Activated CD8-positive, alpha-beta memory T cell treated with anti-CD3 and anti-CD28 coated beads for 36 hours (primary cell): ENCODE measurements around the gene CAMSAP3. TPM values are rescaled to one million over a fixed set of nuclear protein-coding genes. Genes with fewer than 3 reads are reported as not detected.

Source experiments
- CTCF ChIA-PET: fragments of 350-600 bp; sonication (Branson Sonifier 250); formaldehyde crosslinking; loops from one replicate; lab custom pipeline; 2021; ENCODE audit warnings: antibody characterized with exemption; lab: Charles Lee
- POLR2A ChIA-PET: fragments of 350-600 bp; sonication (Branson Sonifier 250); formaldehyde crosslinking; loops from one replicate; lab custom pipeline; 2021; ENCODE audit warnings: antibody characterized with exemption; lab: Charles Lee
- total RNA-seq, 2 experiments: library from RNA; stranded (reverse); gene quantifications; one replicate each; pipeline ENCODE4 v1.2.3, GENCODE V29; 2021

CAMSAP3 gene
- total RNA-seq, 2 experiments from 2014 or later, result 0.34 to 0.69 TPM

DNA sequence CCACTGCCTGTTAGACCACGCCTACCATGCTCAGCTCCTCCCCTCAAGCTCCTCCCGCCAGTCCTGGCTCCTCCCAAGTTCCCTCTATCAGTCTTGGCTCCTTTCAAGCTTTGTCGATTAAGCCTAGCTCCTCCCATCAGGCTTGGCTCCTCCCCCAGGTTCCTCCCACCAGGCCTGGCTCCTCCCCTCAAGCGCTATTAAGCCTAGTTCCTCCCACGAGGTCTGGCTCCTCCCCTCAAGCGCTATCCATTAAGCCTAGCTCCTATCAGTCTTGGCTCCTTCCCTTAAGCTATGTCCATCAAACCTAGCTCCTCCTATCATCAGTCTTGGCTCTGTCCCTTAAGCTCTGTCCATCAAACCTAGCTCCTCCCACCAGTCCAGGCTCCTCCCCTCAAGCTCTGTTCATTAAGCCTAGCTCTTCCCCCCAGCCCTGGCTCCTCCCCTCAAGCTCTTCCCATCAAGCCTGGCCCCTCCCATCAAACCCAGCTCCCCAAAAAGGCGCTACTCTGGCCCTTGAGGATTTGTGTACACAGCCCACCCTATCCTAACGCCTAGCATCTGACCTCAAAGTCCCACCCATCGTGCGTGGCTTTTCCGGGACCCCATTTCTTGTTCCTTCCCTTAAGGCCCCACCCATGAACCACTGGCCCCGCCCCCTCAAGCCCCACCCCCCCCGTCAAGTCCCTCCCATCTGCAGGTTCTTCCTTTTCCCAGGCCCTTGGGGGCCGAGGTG, 10.0 kb downstream of the CAMSAP3 start:
- POLR2A ChIA-PET, result interaction anchor here (0.6 kb wide), 1 partner anchor 24 kb away, joined by 4 read pairs; no protein-coding TSS in a partner anchor

DNA sequence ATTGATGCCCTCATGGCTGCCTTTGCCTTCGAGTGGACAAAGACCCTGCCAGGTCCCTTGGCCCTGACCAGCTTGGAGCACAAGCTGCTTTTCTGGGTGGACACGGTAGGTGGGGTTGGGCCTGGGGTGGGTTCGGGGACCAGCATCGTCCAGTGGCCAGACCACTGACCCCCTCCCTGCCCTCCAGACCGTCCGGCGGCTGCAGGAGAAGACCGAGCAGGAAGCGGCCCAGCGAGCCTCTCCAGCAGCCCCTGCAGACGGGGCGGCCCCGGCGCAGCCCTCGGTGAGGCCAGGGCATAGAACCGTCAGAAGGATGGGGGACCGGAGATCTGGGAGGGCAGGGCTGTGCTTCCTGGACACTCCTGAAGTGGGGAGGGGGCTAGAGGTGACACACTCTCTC, 10.6 kb downstream of the CAMSAP3 start:
- ChIA-PET POLR2A (no interaction called here), CTCF (no interaction called here)

More for the DNA sequence above, 10.0 kb downstream of the CAMSAP3 start:
- CTCF ChIA-PET, result interaction anchor here (0.8 kb wide), 1 partner anchor 264 kb away, joined by 3 read pairs; no protein-coding TSS in a partner anchor

DNA sequence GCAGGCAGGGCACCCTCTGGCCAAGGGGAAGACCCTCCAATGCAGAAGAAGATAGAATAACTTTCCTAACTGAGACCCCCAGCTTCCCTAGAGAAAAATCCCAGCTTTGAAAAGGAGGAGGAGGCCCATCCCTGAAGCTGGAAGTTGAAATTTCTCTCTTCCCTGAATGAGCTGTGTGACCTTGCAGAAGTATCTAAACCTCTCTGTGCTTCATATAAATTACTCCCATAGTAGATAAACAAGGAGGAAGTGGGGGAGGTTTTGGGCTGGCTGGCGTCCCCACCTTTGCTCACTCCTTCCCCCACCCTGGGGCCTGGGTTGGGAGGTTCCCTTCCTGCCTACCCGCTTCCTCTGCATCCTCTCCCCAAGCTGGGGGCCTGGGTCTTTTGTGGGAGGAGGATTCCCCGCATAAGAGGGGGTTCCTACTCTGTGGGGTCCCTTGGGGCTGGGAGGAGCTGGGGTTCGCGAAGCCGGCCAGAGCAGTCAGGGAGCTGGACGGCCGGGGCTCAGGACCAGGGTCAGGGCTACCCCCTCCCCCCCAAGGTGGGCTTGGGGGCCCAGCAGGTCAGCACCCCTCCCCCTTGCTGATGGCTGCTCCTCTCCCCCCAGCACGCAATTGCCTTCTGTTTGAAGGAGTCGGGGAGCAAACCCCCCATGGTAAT, 11.7 kb downstream of the CAMSAP3 start:
- ChIA-PET POLR2A (no interaction called here), CTCF (interaction anchor here (0.5 to 1.6 kb wide), 3 partner anchors 11 to 383 kb away, joined by 3 to 4 read pairs (median 4); no protein-coding TSS in a partner anchor)

DNA sequence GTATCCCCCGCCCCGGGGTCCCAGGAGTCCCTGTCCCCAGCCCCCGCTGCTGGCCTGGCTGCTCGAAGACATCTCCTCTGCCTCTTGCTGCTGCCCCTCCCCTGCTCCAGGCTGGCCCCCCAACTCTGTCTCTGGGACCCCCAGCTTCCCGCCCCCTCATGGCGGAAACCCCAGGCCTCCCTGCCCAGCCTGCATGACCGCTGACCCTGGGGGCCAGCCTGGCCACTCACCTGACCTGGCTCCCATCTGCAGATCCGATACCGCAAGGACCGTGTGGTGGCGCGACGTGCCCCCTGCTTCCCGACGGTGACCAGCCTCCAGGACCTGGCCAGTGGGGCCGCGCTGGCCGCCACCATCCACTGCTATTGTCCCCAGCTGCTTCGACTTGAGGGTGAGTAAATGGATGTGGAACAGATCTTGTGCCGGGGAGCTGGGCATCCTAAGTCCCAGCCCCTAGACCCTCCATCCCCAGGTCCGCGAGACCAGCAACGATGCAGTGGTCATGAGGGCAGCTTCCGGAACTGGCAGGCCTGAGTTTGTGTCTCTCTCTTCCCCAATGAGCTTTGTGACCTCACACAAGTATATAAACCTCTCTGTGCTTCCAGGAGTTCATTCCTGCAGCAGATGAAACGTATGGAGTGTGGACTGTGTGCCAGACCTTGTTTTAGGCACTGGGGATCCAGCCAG, 12.4 kb downstream of the CAMSAP3 start:
- ChIA-PET POLR2A (no interaction called here), CTCF (interaction anchor here (0.5 to 1.6 kb wide), 4 partner anchors 11 to 491 kb away, joined by 3 to 4 read pairs (median 4); no protein-coding TSS in a partner anchor)

DNA sequence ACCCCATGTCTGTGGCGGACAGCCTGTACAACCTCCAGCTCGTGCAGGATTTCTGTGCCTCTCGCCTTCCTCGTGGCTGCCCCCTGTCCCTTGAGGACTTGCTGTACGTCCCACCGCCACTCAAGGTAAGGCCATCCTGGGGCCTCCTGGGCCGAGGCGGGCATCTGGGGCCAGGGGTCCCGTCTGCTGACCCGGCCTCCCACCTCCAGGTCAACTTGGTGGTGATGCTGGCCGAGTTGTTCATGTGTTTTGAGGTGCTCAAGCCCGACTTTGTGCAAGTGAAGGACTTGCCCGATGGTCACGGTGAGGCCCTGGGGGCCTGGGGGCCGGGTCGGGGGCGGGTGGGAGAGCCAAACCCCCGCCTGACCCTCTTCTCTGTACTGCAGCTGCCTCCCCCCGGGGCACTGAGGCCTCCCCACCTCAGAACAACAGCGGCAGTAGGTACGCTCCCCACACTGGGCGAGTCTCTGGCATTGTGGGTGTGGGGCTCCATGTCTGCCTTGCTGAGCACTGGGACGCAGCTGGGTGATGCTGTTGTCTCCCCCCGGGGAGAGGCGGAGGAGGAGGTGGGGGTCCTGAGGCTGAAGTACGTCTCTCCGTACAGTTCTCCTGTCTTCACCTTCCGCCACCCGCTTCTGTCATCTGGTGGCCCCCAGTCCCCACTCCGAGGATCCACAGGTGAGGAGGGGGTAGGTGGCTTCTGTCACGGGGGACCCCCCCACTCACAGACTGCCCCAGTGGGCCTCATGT, 15.0 kb downstream of the CAMSAP3 start:
- ChIA-PET CTCF (no interaction called here), POLR2A (no interaction called here)

DNA sequence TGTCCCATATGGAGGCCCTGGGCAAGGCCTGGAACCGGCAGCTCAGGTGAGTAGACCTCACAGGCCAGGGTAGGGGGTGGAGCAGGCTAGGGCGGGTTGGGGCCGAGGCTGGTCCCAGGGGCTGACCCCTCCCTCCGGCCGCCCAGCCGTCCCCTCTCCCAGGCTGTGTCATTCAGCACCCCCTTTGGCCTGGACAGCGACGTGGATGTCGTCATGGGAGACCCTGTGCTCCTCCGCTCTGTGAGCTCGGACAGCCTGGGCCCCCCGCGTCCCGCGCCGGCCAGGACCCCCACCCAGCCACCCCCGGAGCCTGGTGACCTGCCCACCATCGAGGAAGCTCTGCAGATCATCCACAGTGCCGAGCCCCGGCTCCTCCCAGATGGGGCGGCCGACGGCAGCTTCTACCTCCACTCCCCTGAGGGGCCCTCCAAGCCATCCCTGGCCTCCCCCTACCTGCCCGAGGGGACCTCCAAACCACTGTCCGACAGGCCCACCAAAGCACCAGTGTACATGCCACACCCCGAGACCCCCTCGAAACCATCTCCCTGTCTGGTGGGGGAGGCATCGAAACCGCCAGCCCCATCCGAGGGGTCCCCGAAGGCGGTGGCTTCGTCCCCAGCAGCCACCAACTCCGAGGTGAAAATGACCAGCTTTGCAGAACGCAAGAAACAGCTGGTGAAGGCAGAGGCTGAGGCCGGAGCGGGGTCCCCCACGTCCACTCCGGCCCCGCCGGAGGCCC, 16.0 kb downstream of the CAMSAP3 start:
- ChIA-PET CTCF (no interaction called here), POLR2A (no interaction called here)

DNA sequence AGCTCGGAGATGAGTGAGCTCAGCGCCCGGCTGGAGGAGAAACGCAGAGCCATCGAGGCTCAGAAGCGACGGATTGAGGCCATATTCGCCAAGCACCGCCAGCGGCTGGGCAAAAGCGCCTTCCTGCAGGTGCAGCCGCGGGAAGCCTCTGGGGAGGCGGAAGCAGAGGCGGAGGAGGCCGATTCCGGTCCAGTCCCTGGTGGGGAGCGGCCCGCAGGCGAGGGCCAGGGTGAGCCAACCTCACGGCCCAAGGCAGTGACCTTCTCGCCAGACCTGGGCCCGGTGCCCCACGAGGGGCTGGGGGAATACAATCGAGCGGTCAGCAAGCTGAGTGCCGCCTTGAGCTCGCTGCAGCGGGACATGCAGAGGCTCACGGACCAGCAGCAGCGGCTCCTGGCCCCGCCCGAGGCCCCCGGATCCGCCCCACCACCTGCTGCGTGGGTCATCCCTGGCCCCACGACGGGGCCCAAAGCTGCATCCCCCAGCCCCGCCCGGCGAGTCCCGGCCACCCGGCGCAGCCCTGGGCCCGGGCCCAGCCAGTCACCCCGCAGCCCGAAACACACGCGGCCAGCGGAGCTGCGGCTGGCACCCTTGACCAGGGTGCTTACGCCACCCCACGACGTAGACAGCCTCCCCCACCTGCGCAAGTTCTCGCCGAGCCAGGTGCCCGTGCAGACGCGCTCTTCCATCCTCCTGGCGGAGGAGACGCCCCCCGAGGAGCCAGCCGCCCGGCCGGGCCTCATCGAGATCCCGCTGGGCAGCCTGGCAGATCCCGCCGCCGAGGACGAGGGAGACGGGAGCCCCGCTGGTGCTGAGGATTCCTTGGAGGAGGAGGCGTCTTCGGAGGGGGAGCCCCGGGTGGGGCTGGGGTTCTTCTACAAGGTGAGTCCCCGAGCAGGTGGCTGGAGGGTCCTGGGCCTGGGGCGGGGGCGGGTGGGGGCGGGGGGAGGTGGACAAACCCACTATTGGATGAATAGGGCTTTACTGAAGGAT, 16.9 kb downstream of the CAMSAP3 start:
- CTCF ChIA-PET, result no interaction called here
- POLR2A ChIA-PET, result no interaction called here

DNA sequence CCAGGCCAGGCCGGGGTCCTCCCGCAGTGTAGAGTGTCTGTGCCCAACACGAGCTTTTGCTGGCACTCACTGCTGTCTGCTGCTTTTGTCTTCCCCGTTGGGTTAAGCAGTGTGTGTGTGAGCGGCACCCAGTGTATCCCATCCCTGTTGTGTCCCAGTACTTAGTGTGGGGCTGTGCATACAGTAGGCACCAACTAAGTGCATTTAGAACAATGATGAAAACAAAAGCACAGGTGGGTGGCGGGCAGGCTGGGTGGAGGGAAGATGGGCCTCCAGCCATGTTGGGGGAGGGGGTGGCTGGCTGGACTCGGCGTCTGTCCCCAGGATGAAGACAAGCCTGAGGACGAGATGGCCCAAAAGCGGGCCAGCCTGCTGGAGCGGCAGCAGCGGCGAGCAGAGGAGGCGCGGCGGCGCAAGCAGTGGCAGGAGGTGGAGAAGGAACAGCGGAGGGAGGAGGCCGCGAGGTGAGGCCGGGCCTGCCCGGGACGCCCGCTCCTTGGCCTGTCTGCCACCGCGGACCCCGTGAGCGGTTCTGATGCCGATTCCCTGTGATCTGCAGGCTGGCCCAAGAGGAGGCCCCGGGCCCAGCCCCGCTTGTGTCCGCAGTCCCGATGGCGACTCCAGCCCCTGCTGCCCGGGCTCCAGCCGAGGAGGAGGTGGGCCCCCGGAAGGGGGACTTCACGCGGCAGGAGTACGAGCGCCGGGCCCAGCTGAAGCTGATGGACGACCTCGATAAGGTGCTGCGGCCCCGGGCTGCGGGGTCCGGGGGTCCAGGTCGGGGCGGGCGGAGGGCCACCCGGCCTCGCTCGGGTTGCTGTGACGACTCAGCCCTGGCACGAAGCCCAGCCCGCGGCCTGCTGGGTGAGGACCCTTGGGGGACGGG, 19.4 kb downstream of the CAMSAP3 start:
- CTCF ChIA-PET, result no interaction called here
- POLR2A ChIA-PET, result no interaction called here

DNA sequence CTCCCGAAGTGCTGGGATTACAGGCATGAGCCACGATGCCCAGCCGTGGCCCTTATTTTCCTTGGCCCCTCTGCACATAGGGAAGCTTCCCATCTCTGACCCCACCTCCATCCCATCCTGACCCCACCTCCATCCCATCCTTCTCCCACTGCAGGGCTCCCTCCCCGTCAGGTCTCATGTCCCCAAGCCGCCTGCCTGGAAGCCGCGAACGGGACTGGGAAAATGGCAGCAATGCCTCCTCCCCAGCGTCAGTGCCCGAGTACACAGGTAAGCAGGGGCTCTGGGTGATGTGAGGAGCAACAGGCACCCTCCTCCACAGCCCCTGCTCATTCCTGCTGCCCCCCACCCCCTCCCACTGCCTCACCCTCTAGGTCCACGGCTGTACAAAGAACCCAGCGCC, 21.5 kb downstream of the CAMSAP3 start:
- ChIA-PET CTCF (no interaction called here), POLR2A (no interaction called here)

DNA sequence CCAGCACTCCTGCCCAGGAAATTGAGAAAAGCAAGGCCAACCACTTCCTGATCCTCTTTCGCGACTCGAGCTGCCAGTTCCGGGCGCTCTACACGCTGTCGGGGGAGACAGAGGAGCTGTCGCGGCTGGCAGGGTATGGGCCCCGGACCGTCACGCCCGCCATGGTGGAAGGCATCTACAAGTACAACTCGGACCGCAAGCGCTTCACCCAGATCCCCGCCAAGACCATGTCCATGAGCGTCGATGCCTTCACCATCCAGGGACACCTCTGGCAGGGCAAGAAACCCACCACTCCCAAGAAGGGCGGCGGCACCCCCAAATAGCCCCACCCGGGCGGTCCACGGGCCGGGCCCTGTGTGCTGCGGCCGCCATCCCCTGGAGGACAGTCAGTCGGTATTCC, 22.1 kb downstream of the CAMSAP3 start:
- POLR2A ChIA-PET, result no interaction called here
- CTCF ChIA-PET, result interaction anchor here (0.5 kb wide), 1 partner anchor 225 kb away, joined by 3 read pairs; no protein-coding TSS in a partner anchor

DNA sequence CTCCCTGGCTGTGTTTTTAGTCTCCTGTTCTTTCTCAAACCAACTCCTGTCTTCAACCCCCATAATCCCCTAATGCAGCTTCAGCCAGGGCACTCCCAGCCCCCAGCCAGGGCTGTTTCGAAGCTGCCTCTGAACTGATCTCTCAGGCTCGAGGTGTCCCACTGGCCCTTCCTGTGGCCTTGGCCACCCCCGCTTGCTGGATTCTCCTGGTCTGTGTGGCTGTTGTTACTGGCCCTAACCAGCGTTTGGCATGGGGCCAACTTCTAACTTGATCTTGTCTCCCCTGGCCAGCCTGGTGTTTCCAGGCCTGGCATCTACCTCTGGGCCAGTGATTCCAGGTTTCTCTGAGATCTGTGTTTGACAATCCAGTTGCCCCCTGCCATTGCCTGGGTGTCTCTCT, 22.7 kb downstream of the CAMSAP3 start:
- CTCF ChIA-PET, result no interaction called here

DNA sequence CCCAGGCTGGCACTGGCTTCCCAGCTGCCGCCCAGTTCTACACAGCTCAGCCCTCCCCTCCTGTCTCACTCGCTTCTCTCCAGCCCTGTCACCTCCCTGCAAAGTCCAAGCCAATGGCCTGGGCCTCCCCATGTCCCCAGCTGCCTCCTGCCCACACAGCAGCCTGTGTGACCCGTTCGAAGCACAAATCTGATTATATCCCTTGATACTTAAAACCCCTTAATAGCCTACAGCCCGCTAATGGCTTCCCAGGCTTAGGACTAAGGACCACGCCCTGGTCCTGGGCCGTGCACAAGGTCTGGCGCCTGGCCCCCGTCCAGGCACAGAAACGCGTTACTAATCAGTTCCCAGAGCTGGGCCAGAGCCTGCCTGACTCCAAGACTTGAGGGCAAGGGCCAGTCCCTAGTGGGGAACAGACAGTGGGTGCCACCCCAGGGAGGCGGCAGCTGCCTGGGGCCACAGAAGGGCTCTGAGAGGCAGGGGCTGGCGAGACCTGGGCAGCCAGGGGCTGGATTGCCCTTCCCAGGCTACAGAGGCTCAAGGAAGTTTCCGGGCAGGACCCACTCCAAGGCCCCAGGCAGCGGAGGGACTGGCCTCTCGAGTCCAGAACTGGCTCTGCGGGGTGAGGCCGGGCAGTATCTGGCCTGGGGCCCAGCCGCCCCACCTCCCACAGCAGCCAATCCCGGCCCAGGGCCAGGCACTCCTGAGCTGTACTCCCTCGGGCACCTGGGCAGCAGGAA, 23.3 kb downstream of the CAMSAP3 start:
- ChIA-PET POLR2A (no interaction called here), CTCF (no interaction called here)

More for the DNA sequence above, 22.7 kb downstream of the CAMSAP3 start:
- POLR2A ChIA-PET, result no interaction called here

DNA sequence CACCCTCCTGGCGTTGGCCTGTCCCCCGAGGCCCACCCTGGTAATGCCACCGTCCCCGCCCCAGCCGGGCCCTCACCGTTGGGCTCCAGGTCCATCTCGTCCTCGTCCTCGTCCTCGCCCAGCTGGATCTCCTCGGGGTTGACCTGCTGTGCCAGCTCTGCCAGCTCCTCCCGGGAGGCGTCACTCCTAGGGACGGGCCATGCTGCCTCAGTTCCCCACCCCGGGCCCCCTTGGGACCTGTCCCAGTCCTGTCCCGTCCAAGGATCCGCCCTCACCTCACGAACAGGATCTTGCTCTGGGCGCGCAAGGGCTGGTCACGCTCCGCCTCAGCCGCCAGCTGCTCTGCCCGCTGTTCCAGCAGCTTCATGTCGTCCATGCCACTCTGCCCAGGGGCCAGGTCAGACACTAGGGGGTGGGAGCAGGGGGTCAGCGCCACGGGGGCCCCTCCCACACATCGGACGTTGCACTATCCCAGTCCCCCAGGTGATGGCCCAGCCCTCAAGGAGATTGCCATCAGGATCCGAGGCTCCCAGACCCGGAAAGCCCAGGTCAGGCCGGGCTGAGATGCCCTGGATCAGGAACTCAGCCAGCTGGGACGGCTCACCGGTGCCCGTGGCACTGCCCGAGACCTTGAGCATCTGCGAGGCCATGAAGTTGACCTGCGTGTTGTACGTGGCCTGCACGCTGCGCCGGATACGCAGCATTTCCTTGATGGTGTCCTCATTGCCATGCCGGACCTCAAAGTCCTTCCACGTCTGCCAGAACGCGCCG, 24.2 kb downstream of the CAMSAP3 start:
- POLR2A ChIA-PET, result no interaction called here
- CTCF ChIA-PET, result interaction anchor here (1.4 kb wide), 1 partner anchor 10 kb away, joined by 3 read pairs; the partner anchor contains the start of genes PET100 and XAB2

DNA sequence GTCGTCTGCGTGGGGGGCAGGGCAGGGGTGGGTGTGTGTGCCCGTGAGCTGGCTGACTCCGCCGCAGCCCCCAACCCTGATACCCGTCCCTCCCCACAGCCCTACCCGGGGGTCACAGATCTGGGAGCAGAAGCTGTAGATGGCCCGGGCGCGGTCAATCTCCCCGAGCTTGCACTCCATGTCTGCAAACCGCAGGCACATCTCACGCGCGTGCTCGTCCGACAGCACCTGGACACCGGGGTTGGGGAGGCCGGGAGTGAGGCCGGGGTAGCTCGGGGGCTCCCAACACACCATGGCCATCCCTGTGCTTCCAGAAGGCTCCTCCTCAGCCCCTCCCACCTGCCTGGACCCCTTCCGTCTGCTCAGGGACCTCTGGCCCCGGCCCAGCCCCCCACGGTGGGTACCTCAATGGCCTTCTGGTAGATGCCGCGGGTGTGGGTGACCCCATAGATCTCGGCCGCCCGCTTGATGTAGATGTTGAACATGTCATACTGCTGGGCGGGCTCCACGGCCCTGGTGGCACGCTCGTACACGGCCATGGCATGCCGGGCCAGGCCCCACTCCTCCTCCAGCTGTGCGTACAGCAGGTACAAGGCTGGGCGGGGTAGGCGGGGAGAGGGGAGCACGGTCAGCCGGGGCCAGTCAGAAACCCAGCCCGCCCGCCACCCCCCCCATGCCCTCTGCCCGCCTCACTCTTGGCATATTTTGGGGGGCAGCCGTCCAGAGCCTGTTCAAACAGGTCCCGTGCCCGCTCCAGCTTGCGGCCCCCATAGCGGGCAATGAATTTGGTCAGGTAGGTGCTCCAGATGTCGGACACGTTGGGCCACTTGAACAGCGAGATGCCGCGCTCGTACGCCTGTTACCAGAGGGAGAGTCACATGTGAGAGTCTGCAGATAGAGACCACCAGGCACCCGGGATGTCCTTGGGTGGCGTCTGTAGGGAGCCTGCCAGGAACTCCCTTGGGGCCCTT, 25.1 kb downstream of the CAMSAP3 start:
- POLR2A ChIA-PET, result no interaction called here
- CTCF ChIA-PET, result interaction anchor here (1.4 kb wide), 1 partner anchor 9 kb away, joined by 3 read pairs; the partner anchor contains the start of genes PET100 and XAB2
